Esophagus muscularis mucosa (tissue), 4 donors: ENCODE results near the gene VSIG10L2.

Experiments used
- EP300 ChIP-seq: sonication (generic); formaldehyde crosslinking; IDR thresholded peaks from one replicate; pipeline ENCODE4 v1.6.1; 2017; ENCODE audit warnings: antibody characterized with exemption
- POLR2A ChIP-seq: fragments of 450-650 bp; IDR thresholded peaks from one replicate; pipeline ENCODE4 v1.6.1; 2017; ENCODE audit warnings: antibody characterized with exemption, moderate library complexity, mild to moderate bottlenecking, low read depth
- POLR2AphosphoS5 ChIP-seq, 2 donors: sonication (generic); formaldehyde crosslinking; IDR thresholded peaks; one replicate each; pipeline ENCODE4 v1.6.1; 2017; ENCODE audit warnings: antibody characterized with exemption in 2 of 2
- TF ChIP-seq, protein P1 (sequence below), 3 experiments: fragments of 200-600 bp in 2 of 3; fragments of 450-650 bp in 1 of 3; sonication (generic) in 2 of 3; IDR thresholded peaks; one replicate each; pipeline ENCODE4 v1.5.1; 2017 to 2019; ENCODE audit warnings: antibody characterized with exemption in 3 of 3, mild to moderate bottlenecking in 2 of 3, moderate library complexity in 1 of 3

GRCh38 chr11:125978778-125979407 lies 33.0 kb downstream of the VSIG10L2 start:
- TF ChIP-seq, protein P1, sequence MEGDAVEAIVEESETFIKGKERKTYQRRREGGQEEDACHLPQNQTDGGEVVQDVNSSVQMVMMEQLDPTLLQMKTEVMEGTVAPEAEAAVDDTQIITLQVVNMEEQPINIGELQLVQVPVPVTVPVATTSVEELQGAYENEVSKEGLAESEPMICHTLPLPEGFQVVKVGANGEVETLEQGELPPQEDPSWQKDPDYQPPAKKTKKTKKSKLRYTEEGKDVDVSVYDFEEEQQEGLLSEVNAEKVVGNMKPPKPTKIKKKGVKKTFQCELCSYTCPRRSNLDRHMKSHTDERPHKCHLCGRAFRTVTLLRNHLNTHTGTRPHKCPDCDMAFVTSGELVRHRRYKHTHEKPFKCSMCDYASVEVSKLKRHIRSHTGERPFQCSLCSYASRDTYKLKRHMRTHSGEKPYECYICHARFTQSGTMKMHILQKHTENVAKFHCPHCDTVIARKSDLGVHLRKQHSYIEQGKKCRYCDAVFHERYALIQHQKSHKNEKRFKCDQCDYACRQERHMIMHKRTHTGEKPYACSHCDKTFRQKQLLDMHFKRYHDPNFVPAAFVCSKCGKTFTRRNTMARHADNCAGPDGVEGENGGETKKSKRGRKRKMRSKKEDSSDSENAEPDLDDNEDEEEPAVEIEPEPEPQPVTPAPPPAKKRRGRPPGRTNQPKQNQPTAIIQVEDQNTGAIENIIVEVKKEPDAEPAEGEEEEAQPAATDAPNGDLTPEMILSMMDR (IDR thresholded peaks at IDR 0.05): no peak
- TF ChIP-seq EP300 (no peak), POLR2A (no peak), POLR2AphosphoS5 (IDR thresholded peaks at IDR 0.05) (no peak)
